Brain pericyte (primary cell): ENCODE data around the gene PPP2R2D.

Source experiments
- DNase-seq: peaks from one replicate; pipeline ENCODE4 v3.0.0-alpha.2; 2012; ENCODE audit warnings: low read depth, low spot score

Gene PPP2R2D

GRCh38 chr10:131888186-131888604 lies 12.6 kb upstream of the PPP2R2D start:
- DNase-seq = no peak

- no peak for DNase-seq
Measured at GRCh38 chr10:131889755-131890154, 11.1 kb upstream of the PPP2R2D start.

- DNase-seq = no peak
Measured at GRCh38 chr10:131890276-131891195, 10.3 kb upstream of the PPP2R2D start.

- no peak for DNase-seq
Measured at GRCh38 chr10:131891196-131891928, 9.4 kb upstream of the PPP2R2D start.

- no peak for DNase-seq
Measured at GRCh38 chr10:131891929-131892805, 8.6 kb upstream of the PPP2R2D start.

- DNase-seq = no peak
Measured at GRCh38 chr10:131892806-131893675, 7.8 kb upstream of the PPP2R2D start.

- no peak for DNase-seq
Measured at GRCh38 chr10:131895116-131895515, 5.7 kb upstream of the PPP2R2D start.

- DNase-seq = no peak
Measured at GRCh38 chr10:131896403-131896802, 4.4 kb upstream of the PPP2R2D start.

- DNase-seq = no peak
Measured at GRCh38 chr10:131897297-131897899, 3.4 kb upstream of the PPP2R2D start.

- no peak for DNase-seq
Measured at GRCh38 chr10:131898061-131898460, 2.7 kb upstream of the PPP2R2D start.

- DNase-seq = no peak
Measured at GRCh38 chr10:131898713-131899112, 2.1 kb upstream of the PPP2R2D start.

GRCh38 chr10:131899116-131899690 lies 1.6 kb upstream of the PPP2R2D start:
- no peak for DNase-seq

- no peak for DNase-seq
Measured at GRCh38 chr10:131899695-131900349, 986 bp upstream of the PPP2R2D start.

- no peak for DNase-seq
Measured at GRCh38 chr10:131901181-131901829, 497 bp downstream of the PPP2R2D start.

- no peak for DNase-seq
Measured at GRCh38 chr10:131902211-131902610, 1.4 kb downstream of the PPP2R2D start.

- no peak for DNase-seq
Measured at GRCh38 chr10:131902691-131903090, 1.9 kb downstream of the PPP2R2D start.

- DNase-seq = no peak
Measured at GRCh38 chr10:131905267-131905571, 4.4 kb downstream of the PPP2R2D start.

- no peak for DNase-seq
Measured at GRCh38 chr10:131905603-131906268, 4.9 kb downstream of the PPP2R2D start.

- DNase-seq = no peak
Measured at GRCh38 chr10:131906269-131906639, 5.4 kb downstream of the PPP2R2D start.
